GM18861 (cell line): ENCODE measurements around the gene SLC39A11.
"Not testable (repeated sequence)": the region's sequence is repeated elsewhere in the genome, so short reads cannot be mapped to it uniquely, and the experiment has no call there.

Source experiments
- ATAC-seq: cut with Tn5 transposase; IDR thresholded peaks from one replicate; pipeline ENCODE4 v1.9.1; 2021; ENCODE audit not compliant: unreplicated experiment

Gene SLC39A11

GRCh38 chr17:72928454-72929136 lies 163.9 kb downstream of the SLC39A11 start:
- no peak for ATAC-seq

DNA sequence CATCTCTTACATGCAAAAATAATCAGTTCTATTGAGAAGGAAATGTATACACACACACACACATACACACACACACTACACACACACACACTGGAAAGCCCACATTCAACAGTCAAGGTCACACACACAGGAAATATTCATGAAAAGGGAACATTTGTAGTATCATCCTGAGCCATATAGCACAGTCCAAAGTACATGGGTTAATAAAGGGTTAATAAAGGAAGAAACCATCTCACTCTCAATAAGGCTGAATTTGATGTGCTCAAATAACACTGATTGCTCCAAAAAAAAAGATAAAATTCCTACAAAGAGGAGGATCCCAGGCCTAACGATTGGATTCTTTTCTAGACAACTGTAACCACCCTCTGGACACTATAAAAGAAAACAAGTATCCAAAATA lies 164.7 kb downstream of the SLC39A11 start:
- ATAC-seq: no peak

DNA sequence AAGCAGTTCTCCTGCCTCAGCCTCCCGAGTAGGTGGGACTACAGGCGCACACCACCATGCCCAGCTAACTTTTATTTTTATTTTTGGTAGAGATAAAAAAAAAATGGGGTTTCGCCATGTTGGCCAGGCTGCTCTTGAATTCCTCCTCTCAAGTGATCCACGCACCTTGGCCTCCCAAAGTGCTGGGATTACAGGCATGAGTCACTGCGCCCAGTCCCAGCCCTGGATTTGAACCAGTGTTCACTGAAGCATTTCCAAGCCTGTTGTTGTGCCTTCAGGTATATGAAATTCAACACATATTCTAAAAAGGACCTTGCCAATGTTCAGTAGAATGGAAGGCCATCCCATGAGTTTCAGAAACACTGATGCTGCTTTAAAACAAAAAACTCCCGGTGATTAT lies 165.3 kb downstream of the SLC39A11 start:
- no peak for ATAC-seq

GRCh38 chr17:72926171-72926570 lies 166.3 kb downstream of the SLC39A11 start:
- no peak for ATAC-seq

- no peak for ATAC-seq
These were observed 168.3 kb downstream of the SLC39A11 start for GRCh38 chr17:72924196-72924595.

DNA sequence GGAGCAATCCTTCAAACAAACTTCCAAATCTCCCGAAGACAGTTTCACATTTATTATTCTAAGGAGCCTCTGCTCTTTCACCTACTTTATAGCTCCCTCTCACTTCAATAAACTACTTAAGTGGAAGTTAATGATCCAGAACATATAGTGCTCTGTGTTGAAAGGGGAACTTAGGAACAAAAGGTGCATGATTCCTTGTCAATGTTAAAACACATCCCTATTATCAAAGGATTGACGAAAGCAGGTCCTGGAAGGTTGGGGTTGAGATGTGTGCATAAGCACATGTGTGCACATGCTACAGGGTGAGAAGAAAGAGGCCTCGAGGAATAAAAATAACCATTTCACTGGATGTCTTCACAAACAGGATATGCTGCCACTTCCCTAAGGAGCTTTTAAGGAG lies 170.3 kb downstream of the SLC39A11 start:
- ATAC-seq: no peak

- no peak for ATAC-seq
These were observed 171.0 kb downstream of the SLC39A11 start for GRCh38 chr17:72921347-72922054.

DNA sequence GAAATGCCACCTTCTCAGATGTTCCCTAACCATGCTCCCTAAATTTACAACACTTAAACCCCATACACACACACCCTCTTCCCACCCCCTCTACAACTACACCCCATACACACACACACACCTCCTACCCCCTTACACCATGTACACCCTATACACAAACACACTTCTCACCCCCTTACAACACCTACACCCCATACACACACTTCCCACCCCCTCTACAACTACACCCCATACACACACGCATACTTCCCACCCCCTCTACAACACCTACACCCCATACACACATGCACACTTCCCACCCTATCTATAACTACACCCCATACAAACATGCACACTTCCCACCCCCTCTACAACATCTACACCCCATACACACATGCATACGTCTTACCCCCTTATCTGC lies 172.0 kb downstream of the SLC39A11 start:
- no peak for ATAC-seq

DNA sequence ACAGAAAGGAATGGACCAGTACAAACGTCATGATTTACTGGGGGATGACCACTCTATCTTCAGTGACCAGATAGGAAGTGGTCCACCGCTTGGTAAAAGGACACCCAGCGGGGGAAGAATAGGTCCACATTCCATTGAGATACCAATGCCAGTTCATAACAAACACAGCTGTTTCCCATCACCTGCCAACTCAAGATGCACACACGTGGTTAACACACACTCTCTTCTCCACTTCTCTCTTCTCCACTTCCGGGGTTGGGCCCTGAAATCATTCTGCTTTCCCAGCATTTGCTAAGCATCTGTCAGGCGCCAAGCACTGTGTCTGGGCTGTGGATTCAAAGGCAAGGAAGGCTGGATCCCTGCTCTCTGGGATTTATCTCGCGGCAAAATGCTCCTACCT lies 175.5 kb downstream of the SLC39A11 start:
- ATAC-seq: no peak

GRCh38 chr17:72915625-72916081 lies 176.8 kb downstream of the SLC39A11 start:
- no peak for ATAC-seq

DNA sequence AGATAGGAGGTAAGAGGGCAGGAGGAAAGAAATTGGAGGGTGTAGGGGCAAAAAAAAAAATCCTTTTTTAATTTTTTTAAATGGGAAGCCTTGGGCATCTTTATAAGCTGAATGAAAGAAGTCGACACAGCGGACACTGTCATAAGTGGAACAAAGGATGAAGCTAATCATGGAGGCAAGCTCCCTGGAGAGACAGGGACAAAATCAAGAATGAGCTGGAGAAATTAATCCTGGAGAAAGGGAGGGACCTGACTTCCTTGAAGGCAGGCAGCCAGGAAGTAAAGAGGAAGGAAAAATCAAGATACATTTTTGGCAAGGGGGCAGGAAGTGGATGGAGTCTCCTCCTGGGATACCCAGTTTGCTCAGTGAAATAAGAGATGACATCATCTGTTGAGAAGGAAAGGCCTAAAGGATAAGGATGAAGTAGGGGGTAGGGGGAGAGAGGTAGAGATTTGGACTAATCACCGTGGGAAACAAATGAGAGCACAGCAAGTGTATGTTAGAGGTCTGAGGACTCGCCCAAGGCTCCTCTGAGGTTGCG lies 179.3 kb downstream of the SLC39A11 start:
- no peak for ATAC-seq

- no peak for ATAC-seq
These were observed 186.2 kb downstream of the SLC39A11 start for GRCh38 chr17:72906306-72906705.

DNA sequence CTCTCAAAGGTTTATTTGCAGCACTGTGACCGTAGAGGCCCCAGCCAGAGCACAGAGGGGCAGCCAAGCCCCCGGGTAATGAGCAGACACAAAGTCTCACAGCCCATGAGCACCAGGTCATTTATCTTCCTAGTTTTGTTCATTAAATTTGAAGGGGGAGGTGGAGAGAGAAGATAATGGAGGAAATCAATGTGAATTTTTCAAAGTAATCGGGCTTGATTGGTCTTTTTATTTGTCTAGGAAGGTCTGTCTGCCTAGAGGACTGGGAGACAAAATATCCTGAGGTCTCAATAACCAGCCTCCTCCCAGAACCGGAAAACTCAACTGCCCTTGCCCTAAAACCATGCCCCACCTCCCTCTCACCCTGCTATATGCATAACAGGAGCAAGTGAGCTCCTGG lies 189.0 kb downstream of the SLC39A11 start:
- ATAC-seq: no peak

DNA sequence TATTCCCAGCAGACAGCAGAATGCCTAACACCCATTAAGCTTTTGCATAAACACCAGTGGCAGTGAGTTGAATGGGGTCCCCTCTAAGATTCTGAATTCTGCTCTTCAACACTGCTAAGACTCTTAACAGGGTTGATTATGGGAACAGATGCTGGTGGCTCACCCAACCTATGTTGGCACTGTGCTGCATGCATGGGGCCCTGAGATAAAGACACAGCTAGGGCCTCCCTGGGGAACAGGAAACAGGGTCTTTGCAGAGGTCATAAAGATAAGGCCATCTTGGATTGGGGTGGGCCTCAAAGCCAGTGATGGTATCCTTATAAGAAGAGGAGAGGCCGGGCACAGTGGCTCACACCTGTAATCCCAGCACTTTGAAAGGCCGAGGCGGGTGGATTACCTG lies 190.8 kb downstream of the SLC39A11 start:
- no peak for ATAC-seq

DNA sequence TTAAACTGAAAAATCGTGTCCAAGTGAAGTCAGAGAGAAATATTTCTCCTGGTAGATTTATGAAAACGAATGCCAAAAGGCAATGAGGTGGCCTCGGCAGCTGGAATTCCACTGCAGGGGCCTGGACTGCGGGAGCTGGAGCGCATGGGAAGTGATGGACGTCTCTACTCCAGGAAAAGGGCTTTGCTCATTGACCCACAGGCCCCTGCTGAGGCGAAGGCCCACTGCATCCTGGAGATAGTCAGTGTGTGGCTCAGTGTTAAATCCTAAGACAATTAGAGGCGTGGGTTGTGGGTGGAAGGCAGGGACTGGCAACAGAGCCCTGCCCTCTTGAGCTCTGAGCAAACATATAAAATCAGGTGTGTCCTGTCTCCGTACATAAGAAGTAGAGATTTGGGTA lies 191.4 kb downstream of the SLC39A11 start:
- ATAC-seq: no peak

- no peak for ATAC-seq
These were observed 191.9 kb downstream of the SLC39A11 start for GRCh38 chr17:72900654-72900971.

- ATAC-seq: no peak
These were observed 193.8 kb downstream of the SLC39A11 start for GRCh38 chr17:72898725-72899124.

GRCh38 chr17:72896288-72896687 lies 196.2 kb downstream of the SLC39A11 start:
- not testable (repeated sequence) for ATAC-seq

DNA sequence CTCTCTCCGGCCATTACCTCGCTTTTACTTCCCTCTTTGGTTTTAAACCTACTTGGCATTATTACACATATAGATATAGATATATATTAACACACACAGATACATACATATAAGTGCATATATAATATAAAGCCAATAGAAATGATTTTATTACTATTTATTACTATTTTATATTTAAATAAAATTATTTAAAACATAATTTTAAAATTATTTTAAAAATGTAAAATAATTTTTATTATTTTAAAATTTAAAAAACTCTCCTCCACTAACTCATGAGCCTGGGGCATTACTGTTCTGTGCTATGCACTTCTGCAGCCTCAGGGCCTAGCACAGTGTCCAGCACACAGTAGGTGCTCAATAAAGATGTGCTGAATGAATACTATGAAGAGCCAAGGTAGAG lies 200.9 kb downstream of the SLC39A11 start:
- ATAC-seq: no peak

GRCh38 chr17:72890711-72891110 lies 201.8 kb downstream of the SLC39A11 start:
- no peak for ATAC-seq

GRCh38 chr17:72887917-72888316 lies 204.6 kb downstream of the SLC39A11 start:
- no peak for ATAC-seq

- no peak for ATAC-seq
These were observed 205.2 kb downstream of the SLC39A11 start for GRCh38 chr17:72887322-72887721.

GRCh38 chr17:72886622-72887021 lies 205.9 kb downstream of the SLC39A11 start:
- ATAC-seq: no peak
